Mucosa of descending colon (tissue), 3 donors: ENCODE measurements around the gene SLC23A1. TPM values are rescaled to one million over a fixed set of nuclear protein-coding genes. Genes with fewer than 3 reads are reported as not detected.
A peak's percentile ranks its signal among the peaks of the same experiment; 100 is the strongest.

Experiments used
- ATAC-seq: fragments of 200-7000 bp; cut with Tn5 transposase; one replicate; pipeline ENCODE4 v1.9.1; 2020; ENCODE audit warnings: mild to moderate bottlenecking, moderate library complexity
- DNase-seq, 3 donors: peaks; one replicate each; pipeline ENCODE4 v3.0.0-alpha.2; 2020
- H3K36me3 ChIP-seq: fragments of 200-600 bp; one replicate; pipeline ENCODE4 v1.8.0; 2021; ENCODE audit warnings: low read depth, mild to moderate bottlenecking
- H3K4me1 ChIP-seq: fragments of 200-600 bp; one replicate; pipeline ENCODE4 v1.8.0; 2021; ENCODE audit warnings: low read depth, mild to moderate bottlenecking
- H3K4me3 ChIP-seq: fragments of 200-600 bp; one replicate; pipeline ENCODE4 v1.8.0; 2021; ENCODE audit warnings: mild to moderate bottlenecking
- H3K9me3 ChIP-seq: fragments of 200-600 bp; one replicate; pipeline ENCODE4 v1.8.0; 2021; ENCODE audit warnings: mild to moderate bottlenecking
- intact Hi-C, 2 donors: fragments of 100-400 bp; cut with DNase I in 1 of 2; cut with micrococcal nuclease in 1 of 2; formaldehyde crosslinking; loops; one replicate each; pipeline versions ENCODE4 v1.11.0 to v1.11.1; 2022; cut with DNase I, micrococcal nuclease
- total RNA-seq, 3 donors: library from RNA; stranded (reverse); fragmentation: NEBNext Ultra II Directional in 2 of 3; extraction: Animal tissue kit (Norgen Biotek cat#: 25700) in 2 of 3; gene quantifications; one replicate each; pipeline versions ENCODE4 v1.2.1 to v1.2.4, GENCODE V29; 2021 to 2023
- TF ChIP-seq, protein P1 (sequence below): fragments of 200-600 bp; IDR thresholded peaks from one replicate; pipeline ENCODE4 v1.8.0; 2022; ENCODE audit warnings: antibody characterized with exemption, mild to moderate bottlenecking
- donor health status: DM: no; HTN: no; CAD: no; lungs with moderate emphysema.
- donor health status: DM: no; HTN: no; CAD: no.
- donor health status: DM: no; HTN: yes; CAD: no.

Gene SLC23A1
- total RNA-seq, 3 donors from 2014 or later, result 2.5 to 9.0 (median 5.1) TPM

DNA sequence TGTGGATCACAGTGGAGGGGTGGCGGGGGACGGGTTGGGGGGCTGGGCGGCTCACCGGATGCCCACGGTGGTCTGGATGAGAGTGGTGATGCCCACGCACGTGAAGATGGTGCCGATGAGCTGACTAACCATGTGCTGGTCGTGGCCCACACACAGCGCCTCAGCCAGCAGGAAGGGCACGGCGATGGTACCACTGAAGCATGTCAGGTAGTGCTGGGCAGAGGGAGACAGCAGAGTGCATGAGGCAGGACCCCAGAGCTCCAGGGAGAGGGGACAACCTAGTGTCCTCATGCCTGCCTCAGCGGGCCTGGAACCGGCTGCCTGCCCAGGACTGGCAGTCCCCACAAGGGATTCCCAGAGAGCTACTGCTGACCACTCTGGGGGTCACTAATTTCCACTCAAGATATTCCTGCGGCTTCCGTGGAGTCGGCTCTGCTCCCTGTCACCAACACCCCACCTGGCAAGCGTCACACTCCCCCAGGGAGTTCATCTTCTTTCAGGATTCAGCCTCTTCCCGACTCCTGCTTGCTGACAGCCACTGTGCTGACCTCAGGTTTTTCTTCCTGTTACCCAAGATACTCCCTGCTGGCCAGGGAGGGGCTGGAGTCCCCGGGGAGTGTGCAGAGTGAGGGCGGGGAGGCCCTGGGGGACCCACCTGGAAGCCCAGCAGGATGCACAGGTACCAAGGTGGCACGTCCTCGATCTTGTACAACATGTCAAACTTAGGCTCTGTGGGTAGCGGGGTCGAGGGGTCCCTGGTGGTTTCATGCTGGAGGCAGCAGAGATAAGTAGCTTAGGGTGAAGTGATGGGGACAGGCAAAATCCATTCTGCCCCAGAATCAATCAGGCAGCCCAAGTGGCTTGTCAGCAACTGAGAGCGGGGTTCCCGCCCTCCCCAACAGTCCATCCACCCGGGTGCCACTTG lies 998 bp downstream of the SLC23A1 start:
- Histone ChIP-seq H3K4me3 (no peak overlapping the region), H3K36me3 (no peaks in the 10 kb centered on the region), H3K9me3 (no peaks in the 10 kb centered on the region), H3K4me1 (peaks cover 36% of the 10 kb centered on the region)
- TF ChIP-seq, protein P1, sequence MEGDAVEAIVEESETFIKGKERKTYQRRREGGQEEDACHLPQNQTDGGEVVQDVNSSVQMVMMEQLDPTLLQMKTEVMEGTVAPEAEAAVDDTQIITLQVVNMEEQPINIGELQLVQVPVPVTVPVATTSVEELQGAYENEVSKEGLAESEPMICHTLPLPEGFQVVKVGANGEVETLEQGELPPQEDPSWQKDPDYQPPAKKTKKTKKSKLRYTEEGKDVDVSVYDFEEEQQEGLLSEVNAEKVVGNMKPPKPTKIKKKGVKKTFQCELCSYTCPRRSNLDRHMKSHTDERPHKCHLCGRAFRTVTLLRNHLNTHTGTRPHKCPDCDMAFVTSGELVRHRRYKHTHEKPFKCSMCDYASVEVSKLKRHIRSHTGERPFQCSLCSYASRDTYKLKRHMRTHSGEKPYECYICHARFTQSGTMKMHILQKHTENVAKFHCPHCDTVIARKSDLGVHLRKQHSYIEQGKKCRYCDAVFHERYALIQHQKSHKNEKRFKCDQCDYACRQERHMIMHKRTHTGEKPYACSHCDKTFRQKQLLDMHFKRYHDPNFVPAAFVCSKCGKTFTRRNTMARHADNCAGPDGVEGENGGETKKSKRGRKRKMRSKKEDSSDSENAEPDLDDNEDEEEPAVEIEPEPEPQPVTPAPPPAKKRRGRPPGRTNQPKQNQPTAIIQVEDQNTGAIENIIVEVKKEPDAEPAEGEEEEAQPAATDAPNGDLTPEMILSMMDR, result no peak
- peak; percentile 31 for ATAC-seq
- DNase-seq, result peak; percentile 40 to 56 (median 55)
- intact Hi-C loops, result no loop called here

DNA sequence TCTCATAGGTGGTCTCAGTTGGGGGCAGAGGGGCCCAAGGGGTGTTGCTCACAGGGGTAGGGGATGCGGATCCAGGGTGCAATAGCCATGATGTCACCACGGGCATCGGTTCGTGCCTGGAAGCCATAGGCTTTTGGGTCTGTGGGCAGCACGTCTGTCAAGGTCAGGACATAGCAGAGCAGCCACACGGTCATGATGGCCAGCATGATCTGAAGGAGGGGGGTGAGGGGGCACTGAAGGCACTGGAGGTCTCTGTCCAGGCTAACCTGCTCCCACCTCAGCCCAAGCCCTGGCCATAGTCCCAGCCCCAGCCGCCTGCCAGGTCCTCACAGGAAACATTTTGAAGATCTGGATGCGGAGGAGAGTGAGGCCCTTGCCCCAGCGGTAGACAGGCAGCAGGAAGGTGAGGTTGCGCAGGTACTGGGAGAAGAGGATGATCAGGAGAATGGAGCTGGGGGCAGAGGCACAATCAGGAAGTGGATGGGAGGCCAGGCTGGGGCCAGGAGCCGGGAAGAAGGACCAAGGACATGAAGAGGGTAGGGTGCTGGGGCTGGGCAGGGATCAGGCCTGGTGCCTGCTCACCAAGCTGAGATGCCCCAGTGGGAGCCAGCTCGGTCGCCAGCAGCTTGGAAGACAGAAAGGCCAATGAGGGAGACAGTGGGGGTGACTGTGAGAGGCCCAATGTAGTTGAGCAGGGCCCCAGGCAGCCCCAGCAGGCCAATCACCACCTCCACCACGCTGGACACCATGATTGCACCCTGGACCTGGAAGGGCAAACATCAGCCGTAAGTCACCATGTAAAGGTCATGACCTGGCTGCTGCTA lies 3.3 kb downstream of the SLC23A1 start:
- TF ChIP-seq, protein P1, result no peak
- Histone ChIP-seq H3K36me3 (no peaks in the 10 kb centered on the region), H3K4me3 (no peak overlapping the region), H3K9me3 (no peaks in the 10 kb centered on the region), H3K4me1 (peaks cover 32% of the 10 kb centered on the region)
- DNase-seq, result peak in 1 of 3 donors; percentile 27
- intact Hi-C loops, result no loop called here
- ATAC-seq, result no peak

DNA sequence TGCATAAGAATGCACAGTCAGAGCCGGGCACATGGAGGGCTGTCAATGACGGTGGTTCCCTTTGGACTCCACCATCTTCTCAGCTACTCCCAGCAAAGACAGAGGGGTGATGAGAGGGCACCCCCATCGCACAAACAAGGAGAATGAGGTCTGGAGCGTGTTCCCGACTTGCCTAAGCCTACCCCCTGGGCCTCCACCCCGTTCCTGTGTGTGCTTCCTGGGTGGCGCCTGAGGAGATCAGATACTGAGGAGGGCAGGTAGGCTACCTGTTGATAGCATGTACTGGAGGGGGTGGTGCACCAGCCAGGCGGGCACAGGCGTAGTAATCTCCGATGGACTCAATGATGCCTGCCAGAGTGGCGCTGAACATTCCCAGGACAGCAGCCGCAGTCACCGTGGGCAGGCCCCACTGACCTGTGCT lies 4.1 kb downstream of the SLC23A1 start:
- Histone ChIP-seq H3K9me3 (no peaks in the 10 kb centered on the region), H3K4me1 (peaks cover 26% of the 10 kb centered on the region), H3K4me3 (no peak overlapping the region), H3K36me3 (no peaks in the 10 kb centered on the region)
- no peak for ATAC-seq
- peak in 1 of 3 donors; percentile 25 for DNase-seq
- intact Hi-C loops, result no loop called here
- TF ChIP-seq, protein P1, result no peak

DNA sequence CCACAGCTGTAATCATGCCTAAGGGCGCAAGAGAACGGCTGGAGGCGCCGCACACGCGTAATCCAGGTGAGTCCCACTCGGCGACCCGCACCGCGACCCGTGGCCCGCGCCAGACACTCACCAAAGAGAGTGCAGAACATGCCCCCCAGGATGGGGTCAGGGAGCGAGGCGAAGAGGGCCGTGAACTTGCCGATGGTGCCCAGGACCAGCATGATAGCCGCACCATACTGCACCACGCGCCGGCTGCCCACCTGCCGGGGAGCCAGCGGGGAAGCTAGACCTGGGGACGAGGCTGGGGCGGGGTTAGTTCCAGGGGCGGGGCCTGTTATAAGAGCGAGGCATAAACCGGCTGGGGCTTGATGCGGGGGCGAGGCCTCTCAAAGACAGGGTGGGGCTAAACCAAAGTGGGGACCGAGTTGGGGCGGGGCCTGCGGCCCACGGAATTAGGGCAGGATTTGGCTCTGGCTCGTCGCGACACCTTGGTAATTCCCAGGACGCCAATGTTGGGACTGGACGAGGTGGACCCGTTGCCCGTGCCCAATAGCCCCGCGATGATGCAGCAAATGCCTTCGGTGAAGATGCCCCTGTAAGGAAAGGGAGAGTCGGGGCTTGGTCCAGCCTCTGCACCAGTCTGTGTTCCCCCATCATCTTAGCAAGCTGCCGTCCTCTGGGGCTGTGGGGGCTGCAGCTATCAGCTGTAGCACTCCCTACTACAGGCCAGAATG lies 4.8 kb downstream of the SLC23A1 start:
- ATAC-seq (no peak), DNase-seq (peak in 1 of 3 donors; percentile 27)
- H3K36me3 ChIP-seq, result no peaks in the 10 kb centered on the region
- H3K4me1 ChIP-seq, result peaks cover 19% of the 10 kb centered on the region
- no peak overlapping the region for H3K4me3 ChIP-seq
- TF ChIP-seq, protein P1, result no peak
- H3K9me3 ChIP-seq, result no peaks in the 10 kb centered on the region
- intact Hi-C loops, result no loop called here

DNA sequence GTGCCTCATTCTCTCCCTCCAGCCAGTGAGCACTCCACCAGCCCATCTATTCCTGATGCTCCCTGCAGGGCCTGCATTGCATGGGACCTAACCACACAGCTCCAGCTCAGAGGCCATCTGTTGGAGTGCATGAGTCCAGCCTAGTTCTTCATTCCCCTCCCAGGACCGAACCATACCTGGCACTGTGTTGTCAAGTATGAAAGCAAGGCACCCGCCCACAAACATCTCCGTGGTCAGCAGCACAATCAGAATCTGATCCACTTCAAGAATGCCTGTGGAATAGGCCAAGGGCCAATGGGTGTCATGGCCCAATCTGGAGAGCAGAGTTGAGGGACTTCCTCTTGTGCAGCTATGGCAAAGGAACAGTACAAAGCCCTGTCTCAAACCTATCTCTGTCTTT lies 5.9 kb downstream of the SLC23A1 start:
- Histone ChIP-seq H3K9me3 (no peaks in the 10 kb centered on the region), H3K4me3 (no peak overlapping the region), H3K4me1 (peaks cover 11% of the 10 kb centered on the region), H3K36me3 (no peaks in the 10 kb centered on the region)
- ATAC-seq (no peak), DNase-seq (peak in 1 of 3 donors; percentile 4)
- intact Hi-C loops, result no loop called here
- TF ChIP-seq, protein P1, result no peak
